Measurements from ENCODE around the gene ZNF609.

The ZNF609 gene

GRCh38 chr15:64665179-64665578 is 204.8 kb downstream of the ZNF609 start:
- Histone ChIP-seq H3K36me3 (ENCODE audit: control insufficient read depth in 1 of 2, insufficient read depth in 2 of 2, low read length in 2 of 2) (peaks cover 0 to 3% of the 10 kb centered on the region in 2 donors), H3K9me3 (ENCODE audit: control insufficient read depth in 1 of 2, low read length in 2 of 2) (no peaks in the 10 kb centered on the region), H3K4me1 (ENCODE audit: control insufficient read depth in 1 of 2, insufficient read depth in 2 of 2, low read length in 2 of 2) (peaks cover 7 to 10% of the 10 kb centered on the region in 2 donors), H3K27ac (ENCODE audit: low read depth, low read length) (no peak overlapping the region), H3K9ac (ENCODE audit: low read depth in 1 of 2, low read length in 2 of 2) (no peak overlapping the region), H3K27me3 (ENCODE audit: control insufficient read depth in 1 of 2, insufficient read depth in 2 of 2, low read length in 2 of 2) (no peaks in the 10 kb centered on the region), H3K4me3 (ENCODE audit: low read depth in 1 of 2, low read length in 2 of 2) (no peak overlapping the region)

GRCh38 chr15:64667736-64668161 is 207.4 kb downstream of the ZNF609 start:
- peaks cover 0 to 4% of the 10 kb centered on the region in 2 donors for H3K36me3 ChIP-seq (ENCODE audit: control insufficient read depth in 1 of 2, insufficient read depth in 2 of 2, low read length in 2 of 2)
- H3K9ac ChIP-seq (ENCODE audit: low read depth in 1 of 2, low read length in 2 of 2), result no peak overlapping the region
- H3K27me3 ChIP-seq (ENCODE audit: control insufficient read depth in 1 of 2, insufficient read depth in 2 of 2, low read length in 2 of 2), result no peaks in the 10 kb centered on the region
- no peak overlapping the region for H3K27ac ChIP-seq (ENCODE audit: low read depth, low read length)
- H3K4me3 ChIP-seq (ENCODE audit: low read depth in 1 of 2, low read length in 2 of 2), result no peak overlapping the region
- peaks cover 7 to 10% of the 10 kb centered on the region in 2 donors for H3K4me1 ChIP-seq (ENCODE audit: control insufficient read depth in 1 of 2, insufficient read depth in 2 of 2, low read length in 2 of 2)
- no peaks in the 10 kb centered on the region for H3K9me3 ChIP-seq (ENCODE audit: control insufficient read depth in 1 of 2, low read length in 2 of 2)

- no peak overlapping the region for H3K9ac ChIP-seq (ENCODE audit: low read depth in 1 of 2, low read length in 2 of 2)
- no peak overlapping the region for H3K27ac ChIP-seq (ENCODE audit: low read depth, low read length)
- no peaks in the 10 kb centered on the region for H3K9me3 ChIP-seq (ENCODE audit: control insufficient read depth in 1 of 2, low read length in 2 of 2)
- H3K4me3 ChIP-seq (ENCODE audit: low read depth in 1 of 2, low read length in 2 of 2), result no peak overlapping the region
- peaks cover 32 to 44% of the 10 kb centered on the region in 2 donors for H3K36me3 ChIP-seq (ENCODE audit: control insufficient read depth in 1 of 2, insufficient read depth in 2 of 2, low read length in 2 of 2)
- H3K4me1 ChIP-seq (ENCODE audit: control insufficient read depth in 1 of 2, insufficient read depth in 2 of 2, low read length in 2 of 2), result no peaks in the 10 kb centered on the region
- H3K27me3 ChIP-seq (ENCODE audit: control insufficient read depth in 1 of 2, insufficient read depth in 2 of 2, low read length in 2 of 2), result no peaks in the 10 kb centered on the region
Observed at GRCh38 chr15:64673866-64674265, 213.5 kb downstream of the ZNF609 start.

GRCh38 chr15:64678126-64678819 is 217.9 kb downstream of the ZNF609 start:
- Histone ChIP-seq H3K4me1 (ENCODE audit: control insufficient read depth in 1 of 2, insufficient read depth in 2 of 2, low read length in 2 of 2) (no peaks in the 10 kb centered on the region), H3K27ac (ENCODE audit: low read depth, low read length) (no peak overlapping the region), H3K27me3 (ENCODE audit: control insufficient read depth in 1 of 2, insufficient read depth in 2 of 2, low read length in 2 of 2) (no peaks in the 10 kb centered on the region), H3K36me3 (ENCODE audit: control insufficient read depth in 1 of 2, insufficient read depth in 2 of 2, low read length in 2 of 2) (peaks cover 58 to 76% of the 10 kb centered on the region in 2 donors), H3K9ac (ENCODE audit: low read depth in 1 of 2, low read length in 2 of 2) (no peak overlapping the region), H3K9me3 (ENCODE audit: control insufficient read depth in 1 of 2, low read length in 2 of 2) (no peaks in the 10 kb centered on the region), H3K4me3 (ENCODE audit: low read depth in 1 of 2, low read length in 2 of 2) (no peak overlapping the region)

DNA sequence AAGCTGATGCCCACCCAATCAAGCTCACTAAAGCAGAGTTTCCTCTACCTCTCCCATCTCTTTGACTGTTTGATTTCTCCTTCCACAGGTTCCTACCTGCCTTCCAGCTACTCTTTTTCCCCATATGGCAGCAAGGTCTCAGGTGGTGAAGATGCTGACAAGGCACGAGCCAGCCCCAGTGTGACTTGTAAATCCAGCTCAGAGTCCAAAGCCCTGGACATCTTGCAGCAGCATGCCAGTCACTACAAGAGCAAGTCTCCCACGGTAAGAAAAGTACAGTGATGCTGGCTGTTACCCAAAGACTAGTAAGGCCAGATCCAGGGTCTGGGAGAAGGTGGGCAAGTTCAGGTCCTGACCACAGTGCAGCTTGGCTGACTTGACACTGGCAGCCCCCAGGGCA is 219.7 kb downstream of the ZNF609 start:
- Histone ChIP-seq H3K27me3 (ENCODE audit: control insufficient read depth in 1 of 2, insufficient read depth in 2 of 2, low read length in 2 of 2) (no peaks in the 10 kb centered on the region), H3K4me3 (ENCODE audit: low read depth in 1 of 2, low read length in 2 of 2) (no peak overlapping the region), H3K4me1 (ENCODE audit: control insufficient read depth in 1 of 2, insufficient read depth in 2 of 2, low read length in 2 of 2) (no peaks in the 10 kb centered on the region), H3K9ac (ENCODE audit: low read depth in 1 of 2, low read length in 2 of 2) (no peak overlapping the region), H3K27ac (ENCODE audit: low read depth, low read length) (no peak overlapping the region), H3K9me3 (ENCODE audit: control insufficient read depth in 1 of 2, low read length in 2 of 2) (no peaks in the 10 kb centered on the region), H3K36me3 (ENCODE audit: control insufficient read depth in 1 of 2, insufficient read depth in 2 of 2, low read length in 2 of 2) (peaks cover 53 to 74% of the 10 kb centered on the region in 2 donors)

DNA sequence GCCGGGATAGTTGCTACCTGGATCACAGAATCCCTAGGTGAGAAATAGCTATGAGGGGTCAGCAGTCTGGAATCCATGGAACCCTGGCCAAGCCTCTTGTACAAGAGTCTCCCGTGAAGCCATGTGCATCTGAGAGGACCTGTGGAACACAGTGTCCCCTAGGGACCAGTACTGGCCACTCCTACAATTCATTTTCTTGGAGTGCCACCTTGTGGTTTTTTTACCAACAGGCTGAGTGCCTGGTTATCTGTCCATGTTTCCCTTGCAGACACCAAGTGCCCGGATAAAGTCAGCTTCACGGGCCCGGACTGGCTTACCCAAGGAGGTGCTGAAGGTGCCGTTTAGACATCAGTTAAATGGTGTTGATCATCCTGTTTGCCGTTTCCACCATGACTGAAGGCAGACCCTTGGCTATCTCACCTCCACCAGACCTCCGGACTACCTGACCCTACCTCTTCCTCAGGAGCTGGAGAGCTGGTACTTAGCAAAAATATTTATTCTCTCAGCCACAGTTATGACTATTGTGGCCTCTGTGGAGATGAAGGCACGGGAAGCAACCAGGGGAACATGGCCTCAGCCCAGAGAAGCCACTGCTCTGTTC is 221.1 kb downstream of the ZNF609 start:
- Histone ChIP-seq H3K4me1 (ENCODE audit: control insufficient read depth in 1 of 2, insufficient read depth in 2 of 2, low read length in 2 of 2) (no peaks in the 10 kb centered on the region), H3K36me3 (ENCODE audit: control insufficient read depth in 1 of 2, insufficient read depth in 2 of 2, low read length in 2 of 2) (peaks cover 52 to 65% of the 10 kb centered on the region in 2 donors), H3K27ac (ENCODE audit: low read depth, low read length) (no peak overlapping the region)

GRCh38 chr15:64682255-64682654 is 221.9 kb downstream of the ZNF609 start:
- no peaks in the 10 kb centered on the region for H3K27me3 ChIP-seq (ENCODE audit: control insufficient read depth in 1 of 2, insufficient read depth in 2 of 2, low read length in 2 of 2)
- peaks cover 56 to 72% of the 10 kb centered on the region in 2 donors for H3K36me3 ChIP-seq (ENCODE audit: control insufficient read depth in 1 of 2, insufficient read depth in 2 of 2, low read length in 2 of 2)
- H3K4me3 ChIP-seq (ENCODE audit: low read depth in 1 of 2, low read length in 2 of 2), result no peak overlapping the region
- no peak overlapping the region for H3K27ac ChIP-seq (ENCODE audit: low read depth, low read length)
- no peaks in the 10 kb centered on the region for H3K9me3 ChIP-seq (ENCODE audit: control insufficient read depth in 1 of 2, low read length in 2 of 2)
- no peaks in the 10 kb centered on the region for H3K4me1 ChIP-seq (ENCODE audit: control insufficient read depth in 1 of 2, insufficient read depth in 2 of 2, low read length in 2 of 2)
- H3K9ac ChIP-seq (ENCODE audit: low read depth in 1 of 2, low read length in 2 of 2), result no peak overlapping the region

More for the DNA sequence above, 221.1 kb downstream of the ZNF609 start:
- Histone ChIP-seq H3K9me3 (ENCODE audit: control insufficient read depth in 1 of 2, low read length in 2 of 2) (no peaks in the 10 kb centered on the region), H3K27me3 (ENCODE audit: control insufficient read depth in 1 of 2, insufficient read depth in 2 of 2, low read length in 2 of 2) (no peaks in the 10 kb centered on the region), H3K4me3 (ENCODE audit: low read depth in 1 of 2, low read length in 2 of 2) (no peak overlapping the region), H3K9ac (ENCODE audit: low read depth in 1 of 2, low read length in 2 of 2) (no peak overlapping the region)

GRCh38 chr15:64683378-64683777 is 223.0 kb downstream of the ZNF609 start:
- Histone ChIP-seq H3K4me1 (ENCODE audit: control insufficient read depth in 1 of 2, insufficient read depth in 2 of 2, low read length in 2 of 2) (no peaks in the 10 kb centered on the region), H3K27ac (ENCODE audit: low read depth, low read length) (no peak overlapping the region), H3K27me3 (ENCODE audit: control insufficient read depth in 1 of 2, insufficient read depth in 2 of 2, low read length in 2 of 2) (no peaks in the 10 kb centered on the region), H3K36me3 (ENCODE audit: control insufficient read depth in 1 of 2, insufficient read depth in 2 of 2, low read length in 2 of 2) (peaks cover 61 to 79% of the 10 kb centered on the region in 2 donors), H3K4me3 (ENCODE audit: low read depth in 1 of 2, low read length in 2 of 2) (no peak overlapping the region), H3K9me3 (ENCODE audit: control insufficient read depth in 1 of 2, low read length in 2 of 2) (no peaks in the 10 kb centered on the region), H3K9ac (ENCODE audit: low read depth in 1 of 2, low read length in 2 of 2) (no peak overlapping the region)

- Histone ChIP-seq H3K9me3 (ENCODE audit: control insufficient read depth in 1 of 2, low read length in 2 of 2) (no peaks in the 10 kb centered on the region), H3K36me3 (ENCODE audit: control insufficient read depth in 1 of 2, insufficient read depth in 2 of 2, low read length in 2 of 2) (peaks cover 66 to 74% of the 10 kb centered on the region in 2 donors), H3K4me3 (ENCODE audit: low read depth in 1 of 2, low read length in 2 of 2) (no peak overlapping the region), H3K27me3 (ENCODE audit: control insufficient read depth in 1 of 2, insufficient read depth in 2 of 2, low read length in 2 of 2) (no peaks in the 10 kb centered on the region), H3K9ac (ENCODE audit: low read depth in 1 of 2, low read length in 2 of 2) (no peak overlapping the region), H3K27ac (ENCODE audit: low read depth, low read length) (no peak overlapping the region), H3K4me1 (ENCODE audit: control insufficient read depth in 1 of 2, insufficient read depth in 2 of 2, low read length in 2 of 2) (no peaks in the 10 kb centered on the region)
Observed at GRCh38 chr15:64685230-64685888, 225.0 kb downstream of the ZNF609 start.

GRCh38 chr15:64686130-64686735 is 225.9 kb downstream of the ZNF609 start:
- H3K27ac ChIP-seq (ENCODE audit: low read depth, low read length), result no peak overlapping the region

More at GRCh38 chr15:64686130-64686735, 225.9 kb downstream of the ZNF609 start:
- no peak overlapping the region for H3K4me3 ChIP-seq (ENCODE audit: low read depth in 1 of 2, low read length in 2 of 2)
- no peak overlapping the region for H3K9ac ChIP-seq (ENCODE audit: low read depth in 1 of 2, low read length in 2 of 2)
- H3K36me3 ChIP-seq (ENCODE audit: control insufficient read depth in 1 of 2, insufficient read depth in 2 of 2, low read length in 2 of 2), result peaks cover 61 to 75% of the 10 kb centered on the region in 2 donors
- peaks cover 0 to 5% of the 10 kb centered on the region in 2 donors for H3K4me1 ChIP-seq (ENCODE audit: control insufficient read depth in 1 of 2, insufficient read depth in 2 of 2, low read length in 2 of 2)
- H3K27me3 ChIP-seq (ENCODE audit: control insufficient read depth in 1 of 2, insufficient read depth in 2 of 2, low read length in 2 of 2), result no peaks in the 10 kb centered on the region
- H3K9me3 ChIP-seq (ENCODE audit: control insufficient read depth in 1 of 2, low read length in 2 of 2), result no peaks in the 10 kb centered on the region

Measured in duodenal mucosa (tissue), 2 donors.